ENCODE measurements around the gene PCDHB5. TPM values are rescaled to one million over a fixed set of nuclear protein-coding genes. Genes with fewer than 3 reads are reported as not detected.

PCDHB5 gene
- total and polyA plus RNA-seq, 10 of the 15 experiments (the other 5 are each of a cell fraction or from before 2014, with no cell fraction given) = 0.09 TPM; not detected in 9

GRCh38 chr5:141180313-141180712, 45.3 kb downstream of the PCDHB5 start:
- Histone ChIP-seq H3K4me3 (no peak overlapping the region), H3K27ac (ENCODE audit: control insufficient read depth, insufficient read depth) (no peak overlapping the region), H3K4me1 (ENCODE audit: control insufficient read depth, insufficient read depth, low read length) (no peaks in the 10 kb centered on the region), H3K9me3 (replicated peaks; ENCODE audit: control insufficient read depth, insufficient read depth, low read length) (no peaks in the 10 kb centered on the region; the same call in 2 of the 3 replicates), H2AFZ (ENCODE audit: control insufficient read depth, low read depth, low read length) (no peak overlapping the region), H3K79me2 (ENCODE audit: control insufficient read depth, insufficient read depth, low read length) (no peaks in the 10 kb centered on the region), H4K20me1 (ENCODE audit: control insufficient read depth, insufficient read depth) (no peaks in the 10 kb centered on the region), H3K27me3 (replicated peaks in 1 of 2; ENCODE audit: control insufficient read depth in 2 of 2, insufficient read depth in 2 of 2, low read length in 1 of 2) (no peaks in the 10 kb centered on the region), H3K4me2 (ENCODE audit: control insufficient read depth, insufficient read depth) (no peak overlapping the region), H3K9ac (ENCODE audit: control insufficient read depth, insufficient read depth, low read length) (no peak overlapping the region), H3K36me3 (ENCODE audit: control insufficient read depth in 2 of 2, insufficient read depth in 2 of 2, low read length in 1 of 2) (no peaks in the 10 kb centered on the region)
- FAIRE-seq = no peak
- TF ChIP-seq NFYB (IDR thresholded peaks at IDR 0.05; ENCODE audit: insufficient read depth, low read depth, low read length) (no peak), MEF2B (IDR thresholded peaks at IDR 0.05; ENCODE audit: partially characterized antibody, poor library complexity, severe bottlenecking) (no peak), CBX3 (IDR thresholded peaks at IDR 0.05; ENCODE audit: borderline replicate concordance, low read depth) (no peak), ZNF24 (IDR thresholded peaks at IDR 0.05) (no peak), TCF12 (IDR thresholded peaks at IDR 0.05; ENCODE audit: low read depth, low read length) (no peak), ATF3 (IDR thresholded peaks at IDR 0.05; ENCODE audit: borderline replicate concordance, extremely low read depth, low read depth, low read length) (no peak), EED (IDR thresholded peaks at IDR 0.05; ENCODE audit: low read depth) (no peak), STAT1 (conservative IDR thresholded peaks at IDR 0.05) (no peak), RAD21 (IDR thresholded peaks at IDR 0.05; ENCODE audit: insufficient read depth, low read depth, low read length) (no peak), POLR2A (IDR thresholded peaks at IDR 0.05; ENCODE audit: low read depth, low read length) (no peak), RELA (IDR thresholded peaks at IDR 0.05; ENCODE audit: borderline replicate concordance, partially characterized antibody) (no peak), SREBF1 (IDR thresholded peaks at IDR 0.05; ENCODE audit: low read length) (no peak), SREBF2 (IDR thresholded peaks at IDR 0.05; ENCODE audit: low read length) (no peak)
- TF ChIP-seq, protein P1, sequence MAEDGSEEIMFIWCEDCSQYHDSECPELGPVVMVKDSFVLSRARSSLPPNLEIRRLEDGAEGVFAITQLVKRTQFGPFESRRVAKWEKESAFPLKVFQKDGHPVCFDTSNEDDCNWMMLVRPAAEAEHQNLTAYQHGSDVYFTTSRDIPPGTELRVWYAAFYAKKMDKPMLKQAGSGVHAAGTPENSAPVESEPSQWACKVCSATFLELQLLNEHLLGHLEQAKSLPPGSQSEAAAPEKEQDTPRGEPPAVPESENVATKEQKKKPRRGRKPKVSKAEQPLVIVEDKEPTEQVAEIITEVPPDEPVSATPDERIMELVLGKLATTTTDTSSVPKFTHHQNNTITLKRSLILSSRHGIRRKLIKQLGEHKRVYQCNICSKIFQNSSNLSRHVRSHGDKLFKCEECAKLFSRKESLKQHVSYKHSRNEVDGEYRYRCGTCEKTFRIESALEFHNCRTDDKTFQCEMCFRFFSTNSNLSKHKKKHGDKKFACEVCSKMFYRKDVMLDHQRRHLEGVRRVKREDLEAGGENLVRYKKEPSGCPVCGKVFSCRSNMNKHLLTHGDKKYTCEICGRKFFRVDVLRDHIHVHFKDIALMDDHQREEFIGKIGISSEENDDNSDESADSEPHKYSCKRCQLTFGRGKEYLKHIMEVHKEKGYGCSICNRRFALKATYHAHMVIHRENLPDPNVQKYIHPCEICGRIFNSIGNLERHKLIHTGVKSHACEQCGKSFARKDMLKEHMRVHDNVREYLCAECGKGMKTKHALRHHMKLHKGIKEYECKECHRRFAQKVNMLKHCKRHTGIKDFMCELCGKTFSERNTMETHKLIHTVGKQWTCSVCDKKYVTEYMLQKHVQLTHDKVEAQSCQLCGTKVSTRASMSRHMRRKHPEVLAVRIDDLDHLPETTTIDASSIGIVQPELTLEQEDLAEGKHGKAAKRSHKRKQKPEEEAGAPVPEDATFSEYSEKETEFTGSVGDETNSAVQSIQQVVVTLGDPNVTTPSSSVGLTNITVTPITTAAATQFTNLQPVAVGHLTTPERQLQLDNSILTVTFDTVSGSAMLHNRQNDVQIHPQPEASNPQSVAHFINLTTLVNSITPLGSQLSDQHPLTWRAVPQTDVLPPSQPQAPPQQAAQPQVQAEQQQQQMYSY (CRISPR knock-in tag; IDR thresholded peaks at IDR 0.05) = no peak
- TF ChIP-seq, protein P2, sequence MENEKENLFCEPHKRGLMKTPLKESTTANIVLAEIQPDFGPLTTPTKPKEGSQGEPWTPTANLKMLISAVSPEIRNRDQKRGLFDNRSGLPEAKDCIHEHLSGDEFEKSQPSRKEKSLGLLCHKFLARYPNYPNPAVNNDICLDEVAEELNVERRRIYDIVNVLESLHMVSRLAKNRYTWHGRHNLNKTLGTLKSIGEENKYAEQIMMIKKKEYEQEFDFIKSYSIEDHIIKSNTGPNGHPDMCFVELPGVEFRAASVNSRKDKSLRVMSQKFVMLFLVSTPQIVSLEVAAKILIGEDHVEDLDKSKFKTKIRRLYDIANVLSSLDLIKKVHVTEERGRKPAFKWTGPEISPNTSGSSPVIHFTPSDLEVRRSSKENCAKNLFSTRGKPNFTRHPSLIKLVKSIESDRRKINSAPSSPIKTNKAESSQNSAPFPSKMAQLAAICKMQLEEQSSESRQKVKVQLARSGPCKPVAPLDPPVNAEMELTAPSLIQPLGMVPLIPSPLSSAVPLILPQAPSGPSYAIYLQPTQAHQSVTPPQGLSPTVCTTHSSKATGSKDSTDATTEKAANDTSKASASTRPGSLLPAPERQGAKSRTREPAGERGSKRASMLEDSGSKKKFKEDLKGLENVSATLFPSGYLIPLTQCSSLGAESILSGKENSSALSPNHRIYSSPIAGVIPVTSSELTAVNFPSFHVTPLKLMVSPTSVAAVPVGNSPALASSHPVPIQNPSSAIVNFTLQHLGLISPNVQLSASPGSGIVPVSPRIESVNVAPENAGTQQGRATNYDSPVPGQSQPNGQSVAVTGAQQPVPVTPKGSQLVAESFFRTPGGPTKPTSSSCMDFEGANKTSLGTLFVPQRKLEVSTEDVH (IDR thresholded peaks at IDR 0.05; ENCODE audit: low read depth, partially characterized antibody) = no peak
- TF ChIP-seq, protein P3, sequence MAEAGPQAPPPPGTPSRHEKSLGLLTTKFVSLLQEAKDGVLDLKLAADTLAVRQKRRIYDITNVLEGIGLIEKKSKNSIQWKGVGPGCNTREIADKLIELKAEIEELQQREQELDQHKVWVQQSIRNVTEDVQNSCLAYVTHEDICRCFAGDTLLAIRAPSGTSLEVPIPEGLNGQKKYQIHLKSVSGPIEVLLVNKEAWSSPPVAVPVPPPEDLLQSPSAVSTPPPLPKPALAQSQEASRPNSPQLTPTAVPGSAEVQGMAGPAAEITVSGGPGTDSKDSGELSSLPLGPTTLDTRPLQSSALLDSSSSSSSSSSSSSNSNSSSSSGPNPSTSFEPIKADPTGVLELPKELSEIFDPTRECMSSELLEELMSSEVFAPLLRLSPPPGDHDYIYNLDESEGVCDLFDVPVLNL (IDR thresholded peaks at IDR 0.05; ENCODE audit: low read depth, low read length) = no peak
- intact Hi-C loops (cut with micrococcal nuclease; ENCODE audit: unreplicated experiment) (loop anchor here (10.0 kb wide), 1 partner anchor 384 kb away; no protein-coding TSS in a partner anchor), in situ Hi-C loops (cut with MboI) (no loop called here)
- no peak for ATAC-seq
- BruUV-seq (replicated peaks) = no TSS peak
- RAD21 ChIA-PET (ENCODE audit: unreplicated experiment) = no interaction called here
- POLR2A ChIA-PET = no interaction called here
- CTCF ChIA-PET = no interaction called here
- SMC1A ChIA-PET (ENCODE audit: uncharacterized antibody, unreplicated experiment) = no interaction called here
- WGBS (ENCODE audit: insufficient coverage, insufficient replicate concordance, low lambda C conversion rate, missing lambda C conversion rate) = 37% methylated on average over 1 of the region's 1 CpG
- DNase-seq (ENCODE audit: low read depth, low spot score) = no peak
